ENCODE measurements around the gene AGT. TPM values are rescaled to one million over a fixed set of nuclear protein-coding genes. Genes with fewer than 3 reads are reported as not detected.

The AGT gene
- total RNA-seq, 1 experiment from 2014 or later, result not detected

Other genes starting within 250 kb of the AGT start
- 49.8 and 52.6 TPM in 2 replicates for gene COG2, start 71.6 kb downstream of the AGT start, total RNA-seq (2014; rRNA removed; shearing (Covaris generic))
- 0.17 and 1.1 TPM in 2 replicates for gene CAPN9, start 33.3 kb upstream of the AGT start, total RNA-seq (2014; rRNA removed; shearing (Covaris generic))
- 30.8 and 32.7 TPM in 2 replicates for gene C1orf198, start 154.4 kb upstream of the AGT start, total RNA-seq (2014; rRNA removed; shearing (Covaris generic))

Data from NCI-H460 (cell line).